ENCODE results near the gene HOXD8.

HOXD8 gene

DNA sequence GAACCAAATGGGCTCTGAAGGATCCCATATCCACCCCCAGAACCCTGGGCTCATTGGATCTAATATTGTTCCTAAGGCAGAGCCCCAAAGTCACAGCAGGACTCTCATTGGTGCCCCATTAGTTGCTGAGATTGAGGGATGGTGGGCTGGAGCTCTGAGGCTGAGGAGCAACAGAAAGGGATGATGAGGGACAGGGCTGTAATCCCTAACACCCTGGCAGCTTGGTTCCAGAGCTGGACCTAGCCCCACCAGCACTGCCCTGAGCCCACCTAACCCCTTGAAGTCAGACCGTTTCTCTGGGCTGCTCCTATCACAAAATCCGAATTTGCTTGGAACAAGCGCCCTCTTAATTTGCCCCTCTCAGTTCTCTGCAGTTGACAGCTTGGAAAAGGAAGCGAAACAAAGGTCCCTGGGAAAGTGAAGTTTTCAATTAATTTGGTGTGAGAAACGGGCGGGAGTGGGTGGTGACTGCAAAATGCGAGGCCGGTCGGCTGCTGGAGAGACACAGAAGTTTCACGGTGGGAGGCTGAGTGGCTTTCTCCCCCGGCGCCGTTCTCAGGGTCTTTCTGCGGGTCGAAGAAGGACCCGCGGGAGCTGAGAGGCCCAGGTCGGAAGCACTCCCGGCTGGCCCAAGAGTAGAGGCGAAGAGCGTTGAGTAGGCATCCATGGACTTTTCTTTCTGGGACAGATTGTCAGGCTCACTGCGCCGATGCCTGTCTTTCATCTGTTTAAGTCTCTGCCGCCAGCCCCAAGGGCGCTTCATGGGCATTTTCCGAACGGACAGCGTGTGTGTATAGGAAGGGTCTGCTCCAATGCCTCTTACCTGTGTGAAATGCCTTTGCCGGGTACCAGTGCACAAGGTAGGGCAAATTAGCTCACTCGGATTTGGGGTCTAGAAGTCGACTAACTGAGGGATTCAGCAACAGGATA lies 37.9 kb upstream of the HOXD8 start:
- no peak for DNase-seq

DNA sequence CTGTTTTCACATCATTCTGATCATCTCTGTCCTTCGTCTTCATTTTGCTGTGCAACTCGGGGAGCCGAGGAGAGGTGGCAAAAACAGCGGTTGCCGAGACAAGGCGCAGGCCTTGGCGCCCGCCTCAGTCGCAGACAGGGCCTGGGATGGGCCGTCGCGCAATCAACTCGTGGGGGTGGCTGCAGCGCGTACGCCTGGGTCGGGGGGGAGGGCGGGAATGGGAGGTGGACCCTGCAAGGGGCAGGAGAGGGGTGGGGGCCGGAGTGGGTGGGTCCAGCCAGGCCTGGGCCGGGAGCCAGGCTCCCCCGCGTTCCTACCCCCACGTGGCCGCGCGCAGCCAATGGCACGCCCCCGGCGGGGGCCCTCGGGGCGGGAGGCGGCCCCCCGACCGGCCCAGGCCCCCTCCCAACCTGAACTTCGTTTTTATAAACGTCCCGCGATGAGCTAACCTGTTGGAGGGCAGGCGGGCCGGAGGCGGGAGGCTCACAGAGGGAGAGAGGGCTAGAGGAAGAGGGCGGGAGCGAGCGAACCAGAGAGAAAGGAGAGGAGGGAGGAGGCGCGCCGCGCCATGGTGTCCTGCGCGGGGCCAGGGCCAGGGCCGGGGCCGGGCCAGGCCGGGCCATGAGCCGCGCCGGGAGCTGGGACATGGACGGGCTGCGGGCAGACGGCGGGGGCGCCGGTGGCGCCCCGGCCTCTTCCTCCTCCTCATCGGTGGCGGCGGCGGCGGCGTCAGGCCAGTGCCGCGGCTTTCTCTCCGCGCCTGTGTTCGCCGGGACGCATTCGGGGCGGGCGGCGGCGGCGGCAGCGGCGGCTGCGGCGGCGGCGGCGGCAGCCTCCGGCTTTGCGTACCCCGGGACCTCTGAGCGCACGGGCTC lies 37.0 kb upstream of the HOXD8 start, which contains the start of gene HOXD13:
HOXD13 (plus strand) TSS at position 452 of the 875 bp plus-strand sequence; CDS start at position 622, 170 bp downstream.
- DNase-seq, result no peak

DNA sequence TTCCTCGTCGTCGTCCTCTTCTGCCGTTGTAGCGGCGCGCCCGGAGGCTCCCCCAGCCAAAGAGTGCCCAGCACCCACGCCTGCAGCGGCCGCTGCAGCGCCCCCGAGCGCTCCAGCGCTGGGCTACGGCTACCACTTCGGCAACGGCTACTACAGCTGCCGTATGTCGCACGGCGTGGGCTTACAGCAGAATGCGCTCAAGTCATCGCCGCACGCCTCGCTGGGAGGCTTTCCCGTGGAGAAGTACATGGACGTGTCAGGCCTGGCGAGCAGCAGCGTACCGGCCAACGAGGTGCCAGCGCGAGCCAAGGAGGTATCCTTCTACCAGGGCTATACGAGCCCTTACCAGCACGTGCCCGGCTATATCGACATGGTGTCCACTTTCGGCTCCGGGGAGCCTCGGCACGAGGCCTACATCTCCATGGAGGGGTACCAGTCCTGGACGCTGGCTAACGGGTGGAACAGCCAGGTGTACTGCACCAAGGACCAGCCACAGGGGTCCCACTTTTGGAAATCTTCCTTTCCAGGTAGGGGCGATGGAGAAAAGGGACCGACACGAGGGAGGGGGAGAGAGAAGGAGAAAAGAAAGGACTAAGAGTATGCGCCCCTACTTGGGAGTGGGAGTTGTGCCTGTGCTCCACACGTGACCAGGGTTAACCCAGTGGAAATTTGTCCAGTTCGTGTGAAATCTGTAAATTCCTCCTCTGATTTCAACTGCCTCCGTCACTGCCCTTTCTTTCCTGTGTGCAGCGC lies 36.2 kb upstream of the HOXD8 start:
- no peak for DNase-seq

DNA sequence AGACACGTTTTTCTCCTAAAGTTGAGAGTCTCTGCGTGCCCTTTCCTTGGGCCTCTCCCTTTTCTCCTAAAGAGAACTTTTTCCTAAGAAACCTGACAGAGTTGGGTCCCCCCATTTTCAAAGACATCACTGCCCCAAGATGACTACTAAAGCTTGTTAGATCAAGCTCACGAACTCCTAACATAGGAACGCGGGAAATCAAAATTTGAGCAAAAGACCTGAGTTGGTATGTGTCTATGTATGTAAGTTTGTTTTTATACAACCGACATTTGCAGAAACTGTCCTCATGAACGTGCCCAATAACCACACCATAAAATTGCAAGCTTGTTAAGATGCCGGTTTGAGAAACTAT lies 35.6 kb upstream of the HOXD8 start:
- DNase-seq, result no peak

DNA sequence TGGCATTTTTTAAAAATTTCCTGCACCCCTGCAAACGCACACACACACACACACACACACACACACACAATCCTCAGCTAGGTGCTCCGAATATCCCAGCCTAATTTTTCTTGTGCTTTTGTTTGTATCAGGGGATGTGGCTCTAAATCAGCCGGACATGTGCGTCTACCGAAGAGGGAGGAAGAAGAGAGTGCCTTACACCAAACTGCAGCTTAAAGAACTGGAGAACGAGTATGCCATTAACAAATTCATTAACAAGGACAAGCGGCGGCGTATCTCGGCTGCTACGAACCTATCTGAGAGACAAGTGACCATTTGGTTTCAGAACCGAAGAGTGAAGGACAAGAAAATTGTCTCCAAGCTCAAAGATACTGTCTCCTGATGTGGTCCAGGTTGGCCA lies 35.2 kb upstream of the HOXD8 start:
- no peak for DNase-seq

DNA sequence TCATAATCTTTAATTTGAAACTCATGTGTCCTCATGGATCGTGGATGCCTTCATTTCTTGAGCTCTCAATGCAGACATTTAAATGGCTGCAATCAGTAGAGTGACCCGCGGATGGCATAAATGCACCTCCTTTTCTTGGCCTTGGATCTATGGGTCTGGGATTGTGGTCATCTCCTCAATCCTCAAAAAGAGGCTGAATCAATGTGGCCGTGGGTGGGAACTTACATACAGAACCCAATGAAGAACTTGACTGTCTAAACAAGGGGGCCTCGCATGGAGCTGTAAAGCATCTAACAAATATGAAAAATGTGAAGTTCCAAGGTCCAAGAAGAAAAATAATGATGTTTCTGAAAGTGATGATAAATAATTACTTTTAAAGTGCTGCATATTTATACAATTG lies 34.1 kb upstream of the HOXD8 start:
- DNase-seq, result no peak

DNA sequence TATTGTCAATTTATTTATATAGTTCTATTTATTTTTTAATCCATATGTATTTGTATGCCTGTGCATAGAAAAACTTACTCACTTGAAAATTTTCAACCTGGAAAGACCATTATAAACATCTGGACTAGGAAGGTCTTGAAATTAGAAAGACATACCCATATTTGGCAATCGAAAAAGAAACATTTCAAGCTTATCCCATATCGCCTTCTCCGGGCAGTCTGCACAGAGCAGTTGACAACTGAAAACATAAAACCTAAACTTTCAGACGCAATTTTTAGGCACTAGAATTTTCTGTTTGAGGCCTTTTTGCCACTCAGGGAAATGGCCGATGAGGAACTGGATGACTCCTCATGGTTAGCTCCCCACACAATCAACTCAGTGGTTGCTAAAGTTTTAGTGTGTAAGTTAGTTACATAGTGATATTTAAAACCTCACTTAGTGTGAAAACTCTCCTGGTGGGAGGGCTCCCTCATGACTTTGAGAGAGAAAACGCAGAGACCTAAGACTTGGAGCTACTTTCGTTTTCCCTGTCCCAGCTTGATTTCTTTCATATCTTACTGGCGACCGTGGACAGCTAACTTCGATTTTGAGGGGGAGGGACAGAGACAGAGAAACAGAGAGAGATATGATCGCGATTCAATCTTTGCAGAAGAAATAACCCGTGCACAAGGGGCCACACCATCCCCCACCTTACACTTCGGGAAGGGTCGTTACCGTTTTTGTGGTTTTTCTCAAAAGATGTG lies 33.1 kb upstream of the HOXD8 start:
- no peak for DNase-seq

DNA sequence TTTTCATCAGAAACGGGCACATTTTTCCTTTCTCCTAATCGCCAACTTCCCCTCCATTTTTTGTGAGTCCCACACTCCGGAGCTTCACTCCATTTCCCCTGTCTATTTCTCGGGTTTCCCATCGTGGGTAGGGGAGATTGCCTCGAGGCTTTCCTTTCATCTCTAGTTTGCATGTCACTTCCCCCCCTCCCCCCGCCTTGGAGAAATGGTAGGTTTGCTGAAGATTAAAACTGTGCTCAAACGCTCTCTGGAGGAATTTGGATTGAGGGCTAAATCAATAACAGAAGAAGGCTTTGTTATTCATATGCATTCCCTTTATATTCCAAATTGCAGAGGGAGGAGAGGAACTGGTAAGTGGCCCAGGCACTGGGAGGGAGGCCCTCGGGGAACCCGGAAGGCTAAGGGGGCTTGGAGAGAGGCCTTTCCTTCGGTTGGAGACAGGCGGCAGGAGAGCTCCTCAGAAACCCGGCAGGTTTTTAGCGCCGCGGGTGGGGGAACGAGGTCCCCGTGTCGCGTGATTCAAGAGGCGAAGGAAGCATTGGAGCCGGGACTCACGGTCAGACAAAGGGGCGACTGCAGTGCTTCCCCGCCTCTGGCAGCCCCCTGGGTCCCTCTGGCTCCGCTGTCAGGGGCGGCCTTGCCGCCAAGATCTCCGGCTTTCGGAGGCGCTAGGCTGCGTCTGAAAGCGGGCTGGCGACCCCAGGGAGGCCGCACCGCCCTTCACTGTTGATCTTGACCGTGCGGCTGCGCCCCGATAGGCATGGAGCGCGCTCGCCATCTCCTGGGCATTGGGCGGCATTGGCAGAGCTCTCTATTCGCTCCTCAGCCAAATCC lies 32.3 kb upstream of the HOXD8 start:
- no peak for DNase-seq

DNA sequence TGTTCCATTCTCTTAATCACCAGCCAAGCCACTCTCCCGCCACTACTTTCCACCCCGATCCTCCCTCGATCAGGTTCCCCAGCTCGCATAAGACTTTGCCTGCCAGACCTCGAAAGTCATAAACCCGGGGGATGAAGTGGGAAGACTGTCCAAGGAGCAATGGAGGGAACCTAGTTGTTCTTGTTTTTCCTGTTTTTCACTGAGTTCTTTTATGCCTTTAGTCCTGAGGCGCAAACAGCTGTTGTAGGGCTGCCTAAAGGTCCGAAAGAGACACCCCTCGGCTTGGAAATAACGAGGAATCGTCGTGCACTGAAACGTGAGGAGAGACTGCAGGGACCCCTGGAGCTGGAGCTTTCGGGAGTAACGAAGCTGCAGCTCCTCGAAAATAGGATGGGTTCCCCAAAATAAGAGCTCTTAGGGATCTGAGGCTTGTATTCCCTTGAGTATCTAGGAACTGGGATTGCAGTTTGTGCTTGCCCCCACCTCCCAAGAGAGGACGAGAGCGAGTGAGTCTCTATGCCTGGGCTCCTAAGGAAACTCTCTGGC lies 31.6 kb upstream of the HOXD8 start:
- DNase-seq, result no peak

DNA sequence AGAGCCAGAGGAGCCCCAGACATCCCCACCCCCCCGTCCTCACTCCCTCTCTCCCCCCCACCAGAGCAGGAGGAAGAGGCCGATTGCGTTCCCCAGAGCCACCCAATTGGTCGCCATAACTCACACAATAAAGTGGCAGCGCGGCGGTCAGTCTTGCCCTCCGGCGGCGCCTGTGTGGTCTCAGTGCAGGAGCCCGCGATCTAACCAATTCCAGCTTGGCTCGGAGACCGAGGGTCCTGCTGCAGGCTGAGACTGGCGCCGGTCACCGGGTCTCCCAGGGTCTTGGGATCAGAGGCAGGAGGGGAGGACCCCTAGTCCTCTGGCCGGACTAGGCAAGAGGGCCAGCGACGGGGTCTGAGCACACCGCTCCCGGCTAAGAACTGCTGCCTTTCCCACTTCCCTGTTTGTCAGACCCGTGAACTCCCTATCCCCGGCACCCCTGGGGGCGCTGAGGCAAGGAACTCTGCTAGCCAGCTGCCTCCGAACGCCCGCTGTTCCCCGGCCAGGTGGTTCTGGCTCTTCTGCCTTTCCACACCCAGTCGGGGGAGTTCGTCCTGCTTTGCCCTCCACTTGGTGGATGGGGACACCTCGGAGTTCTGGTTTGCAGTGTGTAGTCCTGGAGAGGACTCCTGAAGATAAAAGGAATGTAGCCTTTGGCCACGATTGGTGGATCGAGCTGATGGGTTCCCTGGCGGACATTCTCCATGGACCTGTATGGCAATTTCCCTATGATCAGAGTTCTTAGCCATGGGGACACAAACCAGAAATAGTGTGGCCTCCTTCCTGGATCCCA lies 30.9 kb upstream of the HOXD8 start:
- DNase-seq, result no peak

DNA sequence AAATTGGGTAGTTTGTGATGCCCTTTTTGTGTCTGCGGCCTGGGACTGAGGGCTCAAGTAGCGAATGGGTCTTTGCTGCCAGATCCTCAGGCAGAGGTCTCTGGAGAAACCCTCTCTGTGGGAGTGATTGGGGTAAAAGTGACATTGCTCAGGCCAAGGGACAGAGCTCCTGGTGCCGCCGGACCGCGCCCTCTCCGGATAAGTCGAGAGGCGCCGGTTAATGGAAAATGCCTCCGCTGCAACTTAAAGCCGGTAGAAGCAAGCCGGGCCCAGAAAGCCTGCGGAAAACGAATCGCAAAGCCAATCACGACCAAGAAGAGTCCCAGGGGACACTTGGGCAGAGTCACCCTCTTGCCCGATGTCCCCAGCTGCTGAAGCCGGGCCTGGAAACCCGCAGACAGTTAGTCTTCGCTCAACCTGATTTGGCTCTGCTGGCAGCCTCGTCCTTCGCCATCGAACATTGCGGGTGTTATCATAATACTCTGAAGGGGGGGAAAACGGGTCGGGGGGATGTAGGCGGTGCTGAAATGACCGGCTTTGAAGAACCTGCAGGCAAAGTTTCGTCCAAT lies 30.3 kb upstream of the HOXD8 start:
- no peak for DNase-seq

DNA sequence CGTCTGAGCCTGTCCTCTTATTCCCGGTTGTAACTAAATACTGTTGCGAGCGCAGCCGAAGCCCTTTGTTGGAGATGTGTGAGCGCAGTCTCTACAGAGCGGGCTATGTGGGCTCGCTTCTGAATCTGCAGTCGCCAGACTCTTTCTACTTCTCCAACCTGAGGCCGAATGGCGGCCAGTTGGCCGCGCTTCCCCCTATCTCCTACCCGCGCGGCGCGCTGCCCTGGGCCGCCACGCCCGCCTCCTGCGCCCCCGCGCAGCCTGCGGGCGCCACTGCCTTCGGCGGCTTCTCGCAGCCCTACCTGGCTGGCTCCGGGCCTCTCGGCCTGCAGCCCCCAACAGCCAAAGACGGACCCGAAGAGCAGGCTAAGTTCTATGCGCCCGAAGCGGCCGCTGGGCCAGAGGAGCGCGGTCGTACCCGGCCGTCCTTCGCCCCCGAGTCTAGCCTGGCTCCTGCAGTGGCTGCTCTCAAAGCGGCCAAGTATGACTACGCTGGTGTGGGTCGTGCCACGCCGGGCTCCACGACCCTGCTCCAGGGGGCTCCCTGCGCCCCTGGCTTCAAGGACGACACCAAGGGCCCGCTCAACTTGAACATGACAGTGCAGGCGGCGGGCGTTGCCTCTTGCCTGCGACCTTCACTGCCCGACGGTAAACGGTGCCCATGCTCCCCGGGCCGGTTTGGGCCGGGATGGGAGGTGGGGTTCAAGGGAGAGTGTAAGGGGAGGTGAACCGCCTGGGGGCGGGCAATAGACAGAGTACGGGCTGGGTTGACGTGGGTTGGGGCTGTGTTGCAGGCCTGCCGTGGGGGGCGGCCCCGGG lies 29.6 kb upstream of the HOXD8 start, which contains the start of gene HOXD12:
HOXD12 (plus strand) TSS at position 68 of the 819 bp plus-strand sequence; CDS start at position 75, 7 bp downstream.
- DNase-seq, result no peak

DNA sequence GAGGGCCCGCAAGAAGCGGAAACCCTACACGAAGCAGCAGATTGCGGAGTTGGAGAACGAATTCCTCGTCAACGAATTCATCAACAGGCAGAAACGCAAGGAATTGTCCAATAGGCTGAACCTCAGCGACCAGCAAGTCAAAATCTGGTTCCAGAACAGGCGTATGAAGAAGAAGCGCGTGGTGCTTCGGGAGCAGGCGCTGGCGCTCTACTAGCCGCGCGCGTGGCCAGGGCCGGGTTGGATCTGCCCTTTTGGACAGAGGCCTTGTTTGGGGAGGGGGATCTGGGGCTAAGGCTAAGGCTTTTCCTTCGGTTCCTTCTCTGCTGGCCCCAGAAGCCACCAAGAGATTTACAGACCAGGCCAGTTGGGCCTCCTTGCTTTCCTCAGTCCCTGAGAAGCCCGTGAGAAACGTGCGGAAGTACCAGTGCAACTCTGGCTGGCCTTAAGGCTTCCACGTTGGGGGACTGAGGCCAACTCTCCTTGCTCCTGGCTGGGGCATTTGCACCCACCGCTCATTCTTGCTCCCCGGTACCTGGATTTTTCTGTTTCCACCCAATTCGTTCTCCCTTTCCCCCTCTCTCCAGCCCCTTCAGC lies 28.9 kb upstream of the HOXD8 start:
- DNase-seq, result no peak

DNA sequence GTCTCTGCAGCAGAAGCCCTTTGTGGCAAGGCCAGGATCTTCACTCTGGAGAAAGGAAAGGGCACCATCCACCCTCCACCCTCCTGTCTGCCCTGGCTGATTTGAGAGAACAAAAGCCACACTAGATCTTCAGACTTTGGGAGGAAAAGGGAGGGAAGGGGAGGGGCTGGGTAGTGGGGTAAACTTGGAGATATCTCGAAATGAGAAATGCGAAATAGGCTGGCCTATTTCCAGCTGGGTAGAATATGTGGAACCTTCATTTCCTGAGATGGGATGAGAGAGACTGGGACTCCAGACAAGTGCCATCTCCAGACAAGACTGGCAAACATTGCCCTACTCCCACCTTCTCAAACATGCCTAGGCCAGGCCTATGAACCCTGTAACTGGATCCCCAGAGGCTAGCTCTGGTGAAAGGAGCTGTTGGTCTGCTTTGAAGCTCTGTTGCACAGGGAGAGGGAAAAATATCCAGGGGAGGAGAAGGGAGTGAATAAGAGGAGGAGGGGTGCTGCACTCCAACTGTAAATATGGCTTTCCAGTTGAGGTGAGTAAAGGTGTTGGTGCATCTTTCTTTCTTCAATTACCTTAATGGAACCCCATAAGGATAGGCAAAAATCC lies 28.2 kb upstream of the HOXD8 start:
- DNase-seq, result no peak

DNA sequence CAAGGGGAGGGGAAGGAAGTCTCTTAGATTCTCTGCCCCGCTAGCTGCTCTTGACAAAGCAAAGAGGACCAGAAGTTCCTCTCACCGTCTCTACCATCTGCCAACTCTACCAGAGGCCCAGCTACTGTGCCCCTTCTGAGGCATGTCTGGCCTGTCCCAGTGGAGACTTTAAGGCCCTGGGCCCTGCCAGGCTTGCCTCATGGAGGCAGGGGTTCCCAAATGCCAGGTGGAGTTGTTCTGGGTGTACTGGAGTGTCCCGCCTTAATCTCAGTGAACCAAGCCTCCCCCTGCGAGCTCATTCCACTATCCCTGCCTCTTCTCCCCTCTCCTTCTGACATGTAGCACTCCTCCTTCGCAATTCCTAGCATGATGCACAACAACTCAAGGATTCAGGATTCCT lies 27.7 kb upstream of the HOXD8 start:
- DNase-seq, result no peak

DNA sequence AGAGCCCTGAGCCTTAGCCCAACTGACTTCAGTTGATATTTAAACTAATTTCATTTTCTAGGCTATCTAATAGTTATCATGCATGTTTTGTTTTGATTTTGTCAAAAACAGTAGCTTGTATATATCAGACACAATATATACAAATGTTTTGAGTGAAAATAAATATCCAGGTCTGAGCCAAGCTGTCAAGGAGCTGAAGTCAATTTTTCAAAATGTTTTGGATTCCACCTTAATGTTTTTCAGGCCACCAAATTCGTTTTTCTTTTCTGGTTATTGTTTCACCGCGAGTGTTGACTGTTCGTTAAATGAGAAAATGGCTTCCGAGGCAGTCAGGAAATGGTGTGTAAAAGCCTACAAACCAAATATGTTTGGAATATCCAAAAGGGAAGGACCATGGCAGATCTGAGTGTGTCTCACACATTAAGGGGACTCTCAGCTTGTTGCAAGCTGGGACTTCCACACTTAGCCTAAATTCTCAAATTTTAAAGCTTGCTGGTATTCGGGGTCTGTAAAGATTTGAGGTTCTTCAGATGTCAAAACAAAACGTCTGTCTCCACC lies 27.1 kb upstream of the HOXD8 start:
- no peak for DNase-seq

DNA sequence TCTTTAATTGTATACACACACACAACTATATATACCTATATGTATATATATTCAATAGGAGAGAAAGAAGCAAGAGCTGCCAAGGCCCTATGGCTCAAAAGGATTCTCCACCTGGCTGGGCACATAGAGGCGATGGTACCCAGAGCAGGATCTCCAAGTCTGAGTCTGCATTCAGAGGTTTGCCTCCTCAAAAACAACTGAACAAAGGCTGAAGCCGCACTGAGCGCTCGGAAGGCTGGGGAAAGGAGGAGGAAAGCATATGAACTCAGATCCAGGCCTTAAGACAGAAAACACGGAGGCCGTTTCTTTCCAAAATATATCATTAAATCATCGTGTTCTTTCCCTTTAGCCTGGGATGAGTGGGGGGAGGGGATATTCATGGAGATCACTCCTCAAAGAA lies 26.3 kb upstream of the HOXD8 start:
- no peak for DNase-seq
